Adipose tissue (tissue), 3 donors: Measurements from ENCODE around the gene THRAP3. TPM values are rescaled to one million over a fixed set of nuclear protein-coding genes. Genes with fewer than 3 reads are reported as not detected.

Experiments
- H3K27ac ChIP-seq: one replicate; pipeline ENCODE4 v1.5.1; 2013; ENCODE audit warnings: low read depth, low read length
- WGBS, 3 donors: extraction: QIAGEN DNeasy Blood & Tissue Kit; methylation state at CpG; one replicate each; pipeline ENCODE4 v1.1.7; 2013; 5-methylcytosine and 5-hydroxymethylcytosine counted together
- polyA plus RNA-seq, 3 donors: library from polyadenylated mRNA; stranded (reverse); fragments of 200-250 nt; gene quantifications; one replicate each; pipeline ENCODE4 v1.2.3, GENCODE V29; 2013
- donor health status: healthy with polysubstance abuse.
- donor health status: Bipolar disorder and iron deficiency.
- donor health status: healthy.

THRAP3 gene
- polyA plus RNA-seq, 3 donors = 19.5 to 47.6 (median 35.5) TPM

DNA sequence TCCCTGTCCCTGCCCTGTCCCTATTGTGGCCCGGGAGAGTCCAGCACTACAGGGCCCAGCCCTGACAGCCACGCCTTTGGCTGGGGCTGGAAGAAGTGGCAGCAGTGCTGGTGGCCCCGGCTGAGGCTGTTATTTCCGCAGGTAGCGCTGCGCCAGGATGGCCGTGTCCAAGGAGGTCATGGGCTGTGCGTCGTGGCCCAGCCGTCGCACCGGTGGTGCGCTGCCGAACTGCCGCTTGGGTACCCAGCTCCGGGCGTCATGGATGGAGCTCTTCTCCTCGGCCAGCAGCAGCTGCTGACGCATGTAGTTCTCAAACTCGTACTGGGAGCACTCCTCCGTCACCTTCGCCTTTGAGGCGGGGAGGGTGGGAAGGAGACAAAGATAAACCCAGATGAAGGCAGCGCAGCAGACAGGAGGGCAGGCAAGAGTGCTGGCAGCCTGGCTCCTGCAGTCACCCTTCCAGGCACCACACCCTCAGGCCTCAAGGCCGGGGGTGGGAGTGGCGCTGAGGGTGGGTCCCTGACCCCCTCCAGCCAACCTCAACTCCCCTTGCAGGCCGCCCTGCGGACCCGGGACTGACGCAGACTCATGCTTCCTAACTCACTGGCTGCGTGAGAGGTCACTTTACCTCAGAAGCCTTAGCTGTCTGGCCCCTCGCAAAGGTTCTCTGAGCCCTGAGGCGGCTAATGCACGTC lies 117.5 kb downstream of the THRAP3 start:
- H3K27ac ChIP-seq = no peak overlapping the region
- WGBS, 3 donors = 89 to 93% (median 89%) methylated on average over 34 of the region's 34 CpGs

DNA sequence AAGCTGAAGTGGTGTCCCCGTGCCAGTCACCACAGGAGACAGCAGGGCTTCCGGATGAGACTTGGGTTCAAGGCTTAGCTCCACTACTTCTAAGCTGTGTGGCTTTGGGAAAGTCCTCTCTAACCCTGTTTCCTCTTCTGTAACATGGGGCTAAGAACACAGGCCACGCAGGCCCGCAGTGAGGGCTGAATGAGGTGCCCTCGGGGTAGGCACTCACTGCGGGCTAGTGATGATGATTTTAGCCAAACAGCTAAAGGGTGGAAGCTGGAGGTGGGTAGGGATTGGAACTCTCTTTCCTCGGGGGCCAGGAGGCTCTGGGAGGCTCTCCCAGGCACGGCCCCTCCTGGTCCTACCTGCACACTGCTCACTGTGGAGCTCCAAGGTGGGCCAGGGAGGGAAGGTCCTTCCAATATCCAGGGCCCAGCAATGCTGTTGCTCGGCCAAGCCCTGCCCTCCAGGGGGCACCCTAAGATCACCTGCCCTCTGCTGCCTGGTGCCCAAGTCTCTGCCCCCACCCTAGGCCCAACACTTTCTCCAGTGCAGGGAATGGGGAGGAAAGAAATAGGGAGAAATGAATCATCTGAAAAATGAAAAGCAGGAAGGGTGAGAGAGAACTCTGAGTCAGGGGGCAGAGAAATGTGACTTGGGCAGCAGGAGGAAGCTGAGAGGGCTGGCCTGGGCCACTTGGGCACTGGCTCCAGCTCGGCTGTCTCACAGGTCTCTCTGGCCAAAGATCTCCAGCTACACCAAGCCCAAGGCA lies 118.4 kb downstream of the THRAP3 start:
- WGBS, 3 donors = 74 to 80% (median 78%) methylated on average over 10 of the region's 10 CpGs
- no peak overlapping the region for H3K27ac ChIP-seq

DNA sequence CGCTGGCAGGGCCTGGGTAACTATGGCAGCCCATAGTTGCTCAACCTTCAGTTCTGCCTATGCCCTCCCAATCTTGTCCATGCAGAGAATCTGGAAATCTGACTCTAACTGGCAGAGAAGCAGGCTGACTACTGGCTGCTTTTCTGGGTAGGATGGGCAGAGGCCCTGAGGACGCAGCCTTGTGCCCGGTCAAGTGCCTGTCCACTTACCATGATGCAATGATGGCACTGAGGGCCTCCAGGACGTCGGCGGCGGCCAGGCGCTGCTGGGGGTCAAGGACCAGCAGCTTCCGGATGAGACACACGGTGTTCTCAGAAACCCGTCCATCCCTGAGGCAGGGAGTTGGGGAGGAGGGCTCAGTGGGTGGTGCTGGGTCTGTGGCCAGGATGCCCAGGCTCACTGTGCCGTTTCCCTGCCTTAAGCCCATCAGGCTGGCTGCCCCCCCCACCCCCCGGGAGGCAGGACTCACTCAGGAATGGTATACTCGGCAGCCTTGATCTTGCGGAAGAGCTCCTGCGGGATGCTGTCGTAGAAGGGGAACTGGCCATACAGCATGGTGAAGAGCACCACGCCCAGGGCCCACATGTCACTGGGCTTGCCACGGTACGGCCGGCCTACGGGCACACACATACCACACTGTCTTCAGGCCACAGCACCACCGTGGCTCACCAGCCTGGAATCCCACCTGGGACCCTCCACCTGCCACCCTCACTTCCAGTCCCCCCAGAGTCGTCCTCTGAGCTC lies 119.6 kb downstream of the THRAP3 start:
- no peak overlapping the region for H3K27ac ChIP-seq

DNA sequence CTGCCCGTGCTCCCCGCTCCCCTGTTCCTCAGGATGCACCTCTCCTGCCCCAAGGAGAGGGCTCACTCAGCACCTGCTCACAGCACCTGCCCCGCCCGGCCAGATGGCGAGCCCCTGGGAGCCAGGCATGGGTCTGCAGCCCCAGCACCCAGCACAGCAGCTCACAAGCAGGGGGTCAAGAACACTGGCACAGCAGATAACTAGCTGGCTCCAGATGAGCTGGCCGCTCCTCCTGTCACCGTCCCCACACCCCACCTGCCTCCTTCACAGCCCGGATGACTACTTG lies 120.1 kb downstream of the THRAP3 start:
- H3K27ac ChIP-seq = no peak overlapping the region
- 86 to 94% (median 91%) methylated on average over 8 of the region's 8 CpGs for WGBS, 3 donors

More for the DNA sequence above, 119.6 kb downstream of the THRAP3 start:
- 82 to 93% (median 88%) methylated on average over 22 to 24 of the region's 24 CpGs for WGBS, 3 donors

DNA sequence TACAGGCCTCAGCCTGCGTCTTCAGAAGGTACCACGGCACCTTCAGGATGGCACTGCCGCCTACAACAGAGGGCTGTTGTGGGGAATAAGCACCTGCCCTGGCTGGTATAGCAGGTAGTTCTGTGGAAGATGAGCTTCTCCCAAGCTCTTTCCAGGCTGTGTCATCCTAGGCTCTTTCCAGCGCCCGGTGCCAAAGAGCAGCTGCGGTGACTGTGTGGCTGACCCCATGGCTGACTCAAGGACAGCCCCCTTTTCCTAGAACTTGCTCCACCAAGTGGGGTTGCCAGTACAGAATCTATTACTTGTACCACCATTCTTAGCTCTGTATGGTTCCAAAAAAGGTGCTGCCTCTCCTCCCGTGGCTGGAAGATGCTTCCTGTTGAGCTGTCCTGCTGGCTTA lies 121.1 kb downstream of the THRAP3 start:
- 86 to 95% (median 88%) methylated on average over 7 of the region's 7 CpGs for WGBS, 3 donors

DNA sequence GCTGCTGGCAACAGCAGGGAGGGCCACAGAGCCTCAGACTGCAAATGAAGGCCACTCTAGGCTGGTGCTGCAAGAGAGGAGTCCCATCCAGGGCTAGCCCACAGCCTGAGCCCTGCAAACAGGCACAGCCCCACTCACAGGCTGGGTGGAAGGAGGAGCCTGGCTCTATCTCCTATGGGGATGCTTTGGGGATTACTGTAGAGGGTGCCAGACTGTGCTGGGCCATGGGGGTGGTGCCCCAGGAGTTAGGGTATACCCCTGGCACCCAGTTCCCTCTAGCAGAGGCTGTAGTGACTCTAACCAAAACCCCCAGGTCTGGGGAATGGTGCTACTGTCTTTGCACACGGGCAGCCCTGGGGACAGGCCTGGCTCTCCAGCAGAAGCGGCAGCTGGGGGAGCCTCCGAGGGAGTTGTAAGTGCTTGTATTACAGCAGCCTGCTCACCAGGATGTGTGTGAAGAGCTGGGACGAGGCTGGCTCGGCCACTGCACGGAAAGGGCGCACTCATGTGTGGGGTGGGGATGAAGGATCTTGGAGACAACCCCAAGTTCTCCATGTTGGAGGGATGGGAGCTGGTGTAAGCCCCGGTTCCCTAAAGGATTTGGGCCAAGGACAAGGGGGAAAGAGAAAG lies 122.6 kb downstream of the THRAP3 start:
- 89 to 92% (median 91%) methylated on average over 8 of the region's 8 CpGs for WGBS, 3 donors
- H3K27ac ChIP-seq = no peak overlapping the region

More for the DNA sequence above, 121.1 kb downstream of the THRAP3 start:
- no peak overlapping the region for H3K27ac ChIP-seq

DNA sequence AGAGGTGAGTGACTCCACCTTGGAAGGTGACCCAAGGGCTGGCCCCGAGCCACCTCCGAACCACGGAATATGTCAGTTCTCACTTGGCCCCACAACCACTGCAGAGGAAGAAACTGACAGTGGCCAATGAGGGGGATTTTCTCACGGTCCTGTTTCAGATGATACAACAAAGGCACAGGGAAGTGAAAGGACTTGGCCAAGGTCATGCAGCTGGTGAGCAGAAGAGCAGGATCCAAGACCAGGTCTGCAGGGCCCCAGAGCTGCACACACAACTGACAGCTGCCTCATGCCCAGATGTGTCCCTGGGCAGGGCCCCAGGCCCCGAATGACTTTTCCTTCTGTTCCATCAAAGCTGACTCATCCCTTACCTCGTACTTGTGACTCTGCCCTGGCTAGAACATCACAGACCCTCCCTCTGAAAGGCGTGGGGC lies 125.0 kb downstream of the THRAP3 start:
- no peak overlapping the region for H3K27ac ChIP-seq
- WGBS, 3 donors = 45 to 63% (median 46%) methylated on average over 7 of the region's 7 CpGs

DNA sequence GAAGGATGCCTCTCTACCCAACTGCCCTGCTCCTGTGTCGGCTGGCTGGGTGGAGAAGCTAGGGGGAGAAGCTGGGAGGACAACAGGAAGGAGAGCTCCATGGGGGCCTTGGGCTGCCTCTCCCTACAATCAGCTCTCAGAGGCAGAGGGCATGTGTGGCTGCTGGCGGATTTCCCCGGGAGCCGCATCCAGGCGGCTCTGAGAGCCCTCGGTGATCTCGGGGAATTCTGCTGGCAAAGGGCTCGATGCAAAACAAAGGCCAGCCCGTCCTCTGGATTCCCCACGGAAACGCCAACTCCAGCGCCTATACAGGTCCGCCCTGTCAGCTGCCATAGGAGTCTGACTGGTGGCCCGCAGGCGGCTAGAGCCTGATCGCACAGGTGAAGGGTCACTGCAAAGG lies 125.6 kb downstream of the THRAP3 start:
- no peak overlapping the region for H3K27ac ChIP-seq

DNA sequence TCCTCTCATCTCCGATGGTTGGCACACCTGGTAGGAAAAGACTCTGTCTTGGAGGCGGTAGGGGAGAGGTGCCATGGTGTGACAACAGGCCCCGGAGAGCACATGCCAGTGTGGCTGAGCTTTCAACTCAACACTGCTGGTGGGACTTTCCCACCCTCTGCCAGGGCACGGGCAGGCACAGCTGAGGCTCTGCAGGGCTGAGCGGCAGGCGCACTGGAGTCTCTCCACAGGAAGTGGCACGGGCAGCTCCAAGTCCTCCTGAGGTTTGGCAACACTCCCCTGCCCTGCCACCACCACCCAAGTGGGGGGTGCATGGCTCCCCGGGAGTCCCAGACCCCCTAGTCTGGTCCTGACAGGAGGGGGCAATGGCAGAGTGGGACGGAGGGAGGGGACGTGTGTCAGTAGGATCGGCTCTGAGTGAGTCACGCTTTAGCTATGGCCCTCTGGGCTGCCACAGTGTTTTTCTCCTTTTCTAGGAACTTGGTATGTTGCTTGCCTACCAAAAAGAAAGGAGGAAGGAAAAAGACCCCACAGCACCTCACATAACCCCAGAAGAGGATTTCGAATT lies 126.5 kb downstream of the THRAP3 start:
- WGBS, 3 donors = 38 to 69% (median 49%) methylated on average over 13 of the region's 13 CpGs
- no peak overlapping the region for H3K27ac ChIP-seq

More for the DNA sequence above, 125.6 kb downstream of the THRAP3 start:
- WGBS, 3 donors = 66 to 77% (median 71%) methylated on average over 16 of the region's 16 CpGs

DNA sequence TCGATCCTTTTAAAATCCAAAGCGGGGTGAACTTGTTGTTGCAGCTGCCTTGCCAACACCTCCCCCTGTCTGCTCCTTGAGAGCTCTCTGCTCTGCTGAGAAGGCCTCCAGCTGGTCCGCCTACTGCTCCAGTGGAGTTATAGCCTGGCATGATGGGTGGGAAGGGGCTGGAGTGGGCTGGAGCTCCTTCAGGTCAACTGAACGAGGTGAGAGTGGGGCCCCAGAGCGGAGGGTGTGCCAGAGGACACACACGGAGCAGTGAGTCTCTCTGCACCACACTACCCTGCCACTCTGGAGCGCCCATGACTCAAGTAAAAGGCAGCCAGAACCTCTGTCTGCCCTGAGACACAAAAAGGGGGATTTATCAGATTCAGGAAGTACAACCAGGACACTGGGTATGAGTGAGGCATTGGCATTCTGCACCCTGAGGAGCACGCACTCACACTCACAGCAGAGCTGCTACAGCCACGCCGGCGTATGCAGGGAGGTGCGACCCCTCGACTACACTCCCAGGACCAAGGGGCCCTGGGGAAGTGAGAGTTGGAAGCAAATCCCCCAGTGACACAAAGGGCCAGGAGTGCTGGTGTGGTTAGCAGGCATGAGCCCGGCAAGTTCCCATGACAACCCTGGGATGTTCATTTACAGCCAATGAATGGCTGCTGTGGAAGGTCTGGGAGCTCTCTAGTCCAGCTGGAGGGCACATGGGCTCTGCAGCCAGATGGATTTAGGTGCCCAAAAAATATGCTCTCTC lies 127.2 kb downstream of the THRAP3 start:
- 70 to 73% (median 71%) methylated on average over 14 of the region's 14 CpGs for WGBS, 3 donors

DNA sequence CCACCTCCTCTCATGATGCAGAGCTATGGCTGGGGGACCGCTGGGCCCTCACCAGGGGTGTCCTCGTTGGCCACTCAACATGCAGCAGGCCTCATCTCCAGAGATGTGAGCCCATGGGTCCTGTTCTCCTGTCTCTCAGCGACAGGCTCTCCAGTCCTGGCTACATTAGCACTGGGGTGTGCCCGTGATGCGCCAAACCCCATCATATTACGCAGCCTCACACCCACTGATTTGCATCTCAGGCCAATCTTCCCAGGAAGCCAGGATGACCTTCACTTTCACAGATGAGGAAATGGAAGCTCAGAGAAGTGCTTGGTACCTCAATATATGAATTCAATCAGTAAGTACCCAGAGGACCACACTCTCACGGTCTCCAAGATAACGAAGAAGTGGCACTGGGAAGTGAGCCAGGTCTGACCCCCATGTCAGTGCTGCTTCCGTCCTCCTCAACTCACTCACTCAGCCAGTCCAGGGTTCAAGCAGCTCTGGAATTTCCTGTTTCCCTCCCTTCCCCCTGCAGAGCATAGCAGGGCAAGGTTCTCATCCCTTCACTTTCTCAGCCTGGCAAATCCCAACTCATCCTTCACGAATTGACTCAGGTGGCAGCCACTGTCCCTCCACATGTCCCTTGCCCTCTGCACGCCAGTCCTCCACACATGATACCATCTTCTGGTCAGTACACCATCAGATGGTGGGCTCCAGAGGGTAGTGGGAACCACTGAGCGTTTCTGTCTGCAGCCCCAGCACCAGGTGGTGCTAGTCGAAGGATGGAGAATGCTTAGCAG lies 128.1 kb downstream of the THRAP3 start:
- 72 to 79% (median 77%) methylated on average over 13 of the region's 13 CpGs for WGBS, 3 donors
- H3K27ac ChIP-seq = no peak overlapping the region

More for the DNA sequence above, 127.2 kb downstream of the THRAP3 start:
- no peak overlapping the region for H3K27ac ChIP-seq

DNA sequence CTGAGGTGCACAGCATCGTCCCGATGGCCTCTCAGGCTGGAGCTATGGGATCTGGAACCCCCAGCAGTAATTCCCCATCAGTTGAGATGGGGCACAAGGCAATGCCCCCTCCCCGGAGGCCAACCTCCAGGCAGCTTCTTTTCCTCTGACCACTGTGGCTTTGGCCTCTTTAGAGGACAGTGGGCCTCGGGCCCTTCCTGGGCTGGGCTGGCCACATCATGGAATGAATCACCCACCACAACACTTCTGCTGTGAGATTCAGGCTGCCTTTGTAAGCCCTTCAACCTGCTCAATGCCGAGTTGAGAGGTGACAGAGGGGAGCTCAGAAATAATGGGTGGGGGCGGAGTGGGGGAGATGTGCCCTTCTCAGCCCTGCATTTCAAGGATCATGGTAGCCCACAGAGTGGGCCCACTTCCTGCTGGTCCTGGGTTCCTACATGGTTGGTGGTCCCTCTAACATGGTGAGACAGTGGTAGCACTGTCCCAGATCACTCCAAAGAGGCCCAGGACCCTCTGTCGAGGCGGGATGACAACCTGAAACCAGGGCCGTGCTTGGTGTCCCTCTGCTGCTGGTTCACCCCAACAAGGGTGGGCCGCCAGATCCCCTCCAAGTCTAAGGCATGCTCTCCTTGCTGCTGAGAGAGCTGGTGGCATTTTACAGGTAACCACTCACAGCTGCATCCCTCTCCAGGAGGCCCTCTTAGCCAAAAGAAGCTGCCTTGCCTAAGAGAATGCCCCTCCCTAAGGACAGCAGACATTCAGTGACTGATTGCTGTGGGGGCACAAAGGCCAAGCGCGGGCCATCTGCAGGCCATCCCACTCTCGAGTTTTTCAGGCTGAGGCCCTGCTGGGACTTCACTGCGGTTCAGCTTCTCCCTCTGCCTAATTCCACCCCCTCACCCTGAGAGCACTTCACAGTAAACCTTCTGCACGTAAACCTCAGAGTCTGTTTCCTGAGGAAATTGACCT lies 129.0 kb downstream of the THRAP3 start:
- no peak overlapping the region for H3K27ac ChIP-seq
- WGBS, 3 donors = 80 to 87% (median 82%) methylated on average over 15 of the region's 15 CpGs

DNA sequence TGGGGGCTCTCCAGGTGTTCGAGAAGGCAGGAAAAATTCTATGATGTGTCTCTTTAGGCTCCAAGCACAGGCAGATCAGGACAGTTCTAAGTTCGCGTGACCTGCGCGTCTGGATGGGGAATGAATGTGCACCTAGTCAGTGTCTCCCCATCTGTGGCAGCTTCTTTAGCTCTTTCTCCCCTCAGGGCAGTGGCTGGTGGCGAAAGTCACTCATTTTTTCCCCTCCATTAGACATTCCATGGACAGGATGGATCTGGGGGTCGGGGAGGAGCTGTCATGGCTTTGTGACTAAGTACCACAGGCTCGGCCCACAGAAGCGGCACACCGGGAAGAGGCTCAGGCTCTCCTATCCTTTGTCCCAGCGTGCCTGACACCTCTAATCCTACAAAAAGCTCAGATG lies 130.2 kb downstream of the THRAP3 start:
- 92 to 96% (median 95%) methylated on average over 11 of the region's 11 CpGs for WGBS, 3 donors

More for the DNA sequence above, 130.2 kb downstream of the THRAP3 start:
- H3K27ac ChIP-seq = no peak overlapping the region
